Midbrain (tissue), 1 donor: ENCODE measurements around the gene PHF23.
A peak's percentile ranks its signal among the peaks of the same experiment; 100 is the strongest.

Experiments
- DNase-seq: peaks from one replicate; lab custom pipeline; 2025; lab: John Stamatoyannopoulos, UW

PHF23 gene

DNA sequence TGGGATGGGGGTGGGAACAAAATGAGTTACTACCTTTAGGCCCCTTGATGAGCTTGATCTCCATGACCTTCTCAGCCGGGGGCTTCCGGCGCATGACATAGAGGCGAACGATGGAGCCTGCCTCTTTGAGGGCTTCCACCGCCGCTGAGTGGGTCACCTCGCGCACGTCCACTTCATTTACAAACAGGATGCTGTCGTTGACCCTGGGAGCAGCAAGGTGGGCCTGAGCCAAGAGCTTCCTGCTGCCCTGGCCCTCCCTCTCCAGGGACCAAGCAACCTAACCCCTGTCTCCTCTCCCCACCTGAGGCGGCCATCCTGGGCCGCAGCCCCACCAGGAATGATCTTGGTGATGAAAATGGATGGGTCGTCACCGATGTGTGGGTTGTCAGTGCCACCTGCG is 35.9 kb downstream of the PHF23 start:
- no peak for DNase-seq

DNA sequence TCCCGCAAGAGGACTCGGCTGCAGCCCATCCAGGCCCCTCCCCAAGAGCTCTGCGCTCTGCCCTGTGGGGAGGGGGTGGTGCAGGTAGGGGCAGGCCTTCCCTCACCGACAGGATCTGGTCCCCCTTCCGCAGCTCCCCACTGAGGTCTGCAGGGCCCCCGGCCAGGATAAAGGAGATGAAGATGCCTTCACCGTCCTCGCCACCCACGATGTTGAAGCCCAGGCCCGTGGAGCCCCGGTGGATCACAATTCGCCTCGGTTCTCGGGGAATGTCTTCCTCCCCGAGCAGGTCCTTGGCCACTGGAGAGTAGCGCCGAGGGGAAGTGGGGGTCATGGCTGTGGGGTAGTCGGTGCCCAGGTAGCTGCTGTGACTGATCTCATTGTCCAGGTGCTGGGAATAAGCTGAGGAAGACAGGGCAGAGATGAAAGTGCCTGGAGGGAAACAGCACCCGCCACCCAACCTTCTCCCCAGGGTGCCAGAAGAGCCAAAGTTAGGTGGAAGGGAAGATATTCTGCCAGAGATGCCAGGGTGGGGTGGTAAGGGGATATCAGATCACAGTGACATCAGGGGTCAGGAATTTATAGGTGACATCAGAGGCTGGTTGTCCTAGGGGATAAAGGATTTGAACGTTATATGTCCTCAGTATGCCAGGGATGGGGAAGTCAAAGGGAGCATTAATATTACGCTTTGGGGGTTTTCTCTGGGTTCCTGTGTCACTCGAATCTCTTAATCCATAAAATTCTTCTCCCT is 42.4 kb downstream of the PHF23 start:
- DNase-seq = no peak

DNA sequence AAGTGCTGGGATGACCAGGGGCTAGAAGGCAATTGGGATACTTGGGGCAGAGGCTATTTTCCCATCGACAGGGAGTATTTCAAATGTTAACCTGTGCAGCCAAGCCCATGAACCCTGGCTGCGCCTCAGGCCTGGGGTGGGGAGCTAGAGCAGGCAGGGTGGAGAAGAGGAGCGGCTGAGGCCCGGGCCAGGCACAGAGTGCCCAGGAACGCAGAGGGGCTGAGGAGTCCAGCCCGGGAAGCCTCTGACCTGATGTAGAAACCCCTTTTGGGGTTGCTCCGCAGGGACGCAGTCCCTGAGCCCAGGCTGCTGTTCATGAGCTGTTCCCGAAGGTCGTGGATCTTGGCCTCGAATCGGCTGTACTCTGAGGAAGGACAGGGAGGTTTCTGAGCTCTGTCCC is 43.3 kb downstream of the PHF23 start:
- no peak for DNase-seq

GRCh38 chr17:7192271-7192937 is 46.9 kb downstream of the PHF23 start:
- DNase-seq = no peak

- DNase-seq = peak; percentile 5
These were observed 47.5 kb downstream of the PHF23 start for GRCh38 chr17:7191571-7192270.

DNA sequence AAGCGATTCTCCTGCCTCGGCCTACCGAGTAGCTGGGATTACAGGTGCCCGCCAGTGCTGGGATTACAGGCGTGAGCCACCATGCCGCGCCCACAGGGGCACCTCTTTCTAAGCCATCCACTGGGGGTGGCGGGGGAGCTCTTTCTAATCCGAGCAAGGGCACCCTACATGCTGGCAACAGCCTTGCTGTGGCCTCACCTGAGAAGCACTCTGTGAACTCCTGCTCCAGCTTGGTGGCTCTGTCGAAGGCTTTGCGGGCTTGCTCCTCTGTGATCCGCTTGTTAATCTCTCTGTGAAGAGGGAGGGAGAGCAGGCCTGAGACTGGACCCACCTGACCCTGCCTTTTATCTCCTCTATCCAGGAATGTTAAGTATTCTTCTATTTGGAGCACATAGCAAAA is 48.2 kb downstream of the PHF23 start:
- DNase-seq = no peak

DNA sequence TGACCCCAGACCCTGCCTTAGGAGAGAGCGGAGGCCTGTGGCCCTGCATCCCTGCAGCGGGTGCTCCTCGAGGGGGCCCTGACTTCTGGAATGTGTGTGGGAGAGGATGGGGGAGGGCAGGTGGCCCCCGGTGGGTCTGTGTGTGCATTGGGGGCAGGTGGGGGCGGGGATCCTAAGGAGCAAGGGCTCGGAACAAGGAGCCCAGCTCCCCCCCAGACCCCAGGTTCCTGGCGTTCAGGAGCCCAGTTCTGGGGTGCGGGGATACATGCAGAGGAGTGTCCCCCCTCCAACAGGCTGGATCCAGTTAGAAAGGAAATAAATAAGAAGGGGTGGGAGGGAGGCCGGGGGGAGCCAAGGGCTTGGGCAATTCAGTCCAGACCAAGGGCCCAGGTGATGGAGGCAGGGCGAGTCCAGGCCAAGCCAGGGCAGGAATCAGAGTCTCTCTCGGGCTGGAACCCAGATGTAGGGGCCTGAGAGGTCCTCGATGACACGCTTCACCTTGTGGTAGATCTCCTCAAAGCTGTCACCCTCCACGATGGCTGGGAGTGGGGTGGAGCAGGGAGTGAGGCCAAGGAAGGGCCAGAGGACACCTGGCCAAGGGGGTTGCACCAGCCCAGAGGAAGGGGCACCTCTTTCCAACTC is 48.9 kb downstream of the PHF23 start:
- no peak for DNase-seq

- DNase-seq = no peak
These were observed 53.0 kb downstream of the PHF23 start for GRCh38 chr17:7186241-7186640.
